IMR-90 (cell line): Measurements from ENCODE around the gene CLBA1. TPM values are rescaled to one million over a fixed set of nuclear protein-coding genes. Genes with fewer than 3 reads are reported as not detected.
A peak's percentile ranks its signal among the peaks of the same experiment; 100 is the strongest.

Experiments used
- ATAC-seq: fragments of 200-7000 bp; cut with Tn5 transposase; 2 replicates; pipeline ENCODE4 v1.9.1; 2020; ENCODE audit warnings: low read depth, mild to moderate bottlenecking, moderate library complexity
- BruUV-seq: library from RNA; stranded (reverse); fragments of 400-500 nt; replicated peaks from 2 replicates; lab custom pipeline; 2021; lab: Mats Ljungman, UMichigan
- CTCF ChIA-PET: fragments of 300-600 bp; formaldehyde crosslinking; extraction: SDS; loops from one replicate; lab custom pipeline; 2021; ENCODE audit warnings: antibody characterized with exemption; lab: Yijun Ruan, JAX
- POLR2A ChIA-PET: fragments of 300-600 bp; sonication (Branson Sonifier 250); formaldehyde crosslinking; loops from one replicate; lab custom pipeline; 2022; ENCODE audit warnings: antibody characterized with exemption; ENCODE audit not compliant: unreplicated experiment; lab: Charles Lee
- DNase-seq: peaks from one replicate; pipeline ENCODE4 v3.0.0; 2013
- H2AFZ ChIP-seq: replicated peaks from 2 replicates; pipeline ENCODE3; 2013; ENCODE audit warnings: low read length, mild to moderate bottlenecking; ENCODE audit not compliant: poor library complexity
- H2AK5ac ChIP-seq: 2 replicates; pipeline ENCODE4 v1.6.1; 2013; ENCODE audit warnings: low read depth, low read length, inconsistent platforms
- H2AK9ac ChIP-seq: replicated peaks from 2 replicates; pipeline ENCODE3; 2013; ENCODE audit warnings: mild to moderate bottlenecking, low read depth, low read length, moderate library complexity; ENCODE audit not compliant: poor library complexity
- H2BK120ac ChIP-seq: 2 replicates; pipeline ENCODE4 v1.6.1; 2013; ENCODE audit warnings: low read depth, low read length, inconsistent platforms
- H2BK15ac ChIP-seq: 3 replicates; pipeline ENCODE4 v1.6.1; 2013; ENCODE audit warnings: low read depth, low read length, inconsistent platforms
- H2BK20ac ChIP-seq: 2 replicates; pipeline ENCODE4 v1.6.1; 2013; ENCODE audit warnings: low read depth, mild to moderate bottlenecking, inconsistent platforms, low read length, moderate library complexity
- H2BK5ac ChIP-seq: 2 replicates; pipeline ENCODE4 v1.6.1; 2013; ENCODE audit warnings: mild to moderate bottlenecking, low read depth, low read length, inconsistent platforms; ENCODE audit not compliant: poor library complexity, severe bottlenecking
- H3K14ac ChIP-seq: replicated peaks from 2 replicates; pipeline ENCODE4 v1.6.1; 2013; ENCODE audit warnings: low read depth, low read length, inconsistent platforms
- H3K18ac ChIP-seq: 2 replicates; pipeline ENCODE4 v1.6.1; 2013; ENCODE audit warnings: low read depth, low read length, control low read depth
- H3K23ac ChIP-seq: 2 replicates; pipeline ENCODE4 v1.6.1; 2013; ENCODE audit warnings: low read depth, low read length, inconsistent platforms
- H3K27ac ChIP-seq: 2 replicates; pipeline ENCODE4 v1.5.1; 2013; ENCODE audit warnings: mild to moderate bottlenecking, control low read depth, low read length; ENCODE audit not compliant: insufficient read depth
- H3K27me3 ChIP-seq: 2 replicates; pipeline ENCODE4 v1.6.1; 2013; ENCODE audit warnings: low read length; ENCODE audit not compliant: control insufficient read depth, insufficient read depth
- H3K36me3 ChIP-seq: 2 replicates; pipeline ENCODE4 v1.6.1; 2013; ENCODE audit warnings: low read length, mixed read lengths; ENCODE audit not compliant: control insufficient read depth, insufficient read depth
- H3K4ac ChIP-seq: 2 replicates; pipeline ENCODE4 v1.6.1; 2013; ENCODE audit warnings: low read depth, low read length, inconsistent platforms
- H3K4me1 ChIP-seq: 2 replicates; pipeline ENCODE4 v1.6.1; 2013; ENCODE audit warnings: low read length, mixed read lengths; ENCODE audit not compliant: control insufficient read depth, insufficient read depth
- H3K4me2 ChIP-seq: 2 replicates; pipeline ENCODE4 v1.6.1; 2013; ENCODE audit warnings: low read depth, mild to moderate bottlenecking, control low read depth, low read length, moderate library complexity
- H3K4me3 ChIP-seq: 2 replicates; pipeline ENCODE4 v1.5.1; 2013; ENCODE audit warnings: low read depth, mild to moderate bottlenecking, control low read depth, low read length, moderate library complexity; ENCODE audit not compliant: insufficient read depth
- H3K56ac ChIP-seq: 2 replicates; pipeline ENCODE4 v1.6.1; 2013; ENCODE audit warnings: low read length, inconsistent platforms; ENCODE audit not compliant: insufficient read depth; ENCODE audit errors: extremely low read depth
- H3K79me1 ChIP-seq, 2 experiments: 2 replicates each; pipeline ENCODE4 v1.6.1; 2013; ENCODE audit warnings: low read length in 2 of 2, inconsistent platforms in 1 of 2, low read depth in 1 of 2
- H3K9ac ChIP-seq: 2 replicates; pipeline ENCODE4 v1.6.1; 2013; ENCODE audit warnings: low read depth, low read length, control low read depth
- H3K9me1 ChIP-seq: 2 replicates; pipeline ENCODE4 v1.6.1; 2013; ENCODE audit warnings: low read length, inconsistent platforms; ENCODE audit not compliant: insufficient read depth
- H3K9me3 ChIP-seq: 2 replicates; pipeline ENCODE4 v1.6.1; 2013; ENCODE audit warnings: low read length; ENCODE audit not compliant: control insufficient read depth, insufficient read depth
- H4K20me1 ChIP-seq: 2 replicates; pipeline ENCODE4 v1.6.1; 2013; ENCODE audit warnings: low read length, inconsistent platforms; ENCODE audit not compliant: insufficient read depth
- H4K5ac ChIP-seq: 2 replicates; pipeline ENCODE4 v1.6.1; 2013; ENCODE audit warnings: mild to moderate bottlenecking, low read depth, low read length, control low read depth
- H4K8ac ChIP-seq, 2 experiments: 2 replicates each; pipeline ENCODE4 v1.6.1; 2013; ENCODE audit warnings: low read depth in 2 of 2, low read length in 2 of 2, control low read depth in 1 of 2, inconsistent platforms in 1 of 2
- H4K91ac ChIP-seq: 2 replicates; pipeline ENCODE4 v1.6.1; 2013; ENCODE audit warnings: low read depth, low read length, inconsistent platforms; ENCODE audit not compliant: insufficient read depth
- CTCF ChIP-seq: conservative IDR thresholded peaks from 2 replicates; pipeline ENCODE4 v1.5.1; 2012; ENCODE audit warnings: mild to moderate bottlenecking, low read depth, low read length, improper control_type of control experiment
- MAZ ChIP-seq: IDR thresholded peaks from 2 replicates; pipeline ENCODE4 v1.6.1; 2012; ENCODE audit warnings: low read depth, mild to moderate bottlenecking, low read length, improper control_type of control experiment, moderate library complexity, borderline replicate concordance
- RAD21 ChIP-seq: IDR thresholded peaks from 2 replicates; pipeline ENCODE4 v1.6.1; 2012; ENCODE audit warnings: low read length, improper control_type of control experiment
- RFX5 ChIP-seq: IDR thresholded peaks from 2 replicates; pipeline ENCODE4 v1.8.0; 2012; ENCODE audit warnings: low read depth, mild to moderate bottlenecking, low read length, moderate library complexity
- WGBS, 2 experiments: methylation state at CpG; one replicate each; pipeline versions ENCODE4 v1.1.5 to v1.1.7; 2013; ENCODE audit warnings: missing lambda C conversion rate in 2 of 2; ENCODE audit not compliant: insufficient read length in 1 of 2; ENCODE audit errors: extremely low coverage in 2 of 2; 5-methylcytosine and 5-hydroxymethylcytosine counted together
- dilution Hi-C: fragments of 300-500 bp; cut with HindIII; formaldehyde crosslinking; loops from one replicate; pipeline ENCODE4 v1.14.3; 2018; ENCODE audit warnings: low sequenced_read_pairs; ENCODE audit not compliant: unreplicated experiment
- in situ Hi-C: fragments of 300-500 bp; cut with MboI; formaldehyde crosslinking; loops from 3 replicates; pipeline ENCODE4 v1.14.3; 2019; ENCODE audit warnings: low sequenced_read_pairs, inconsistent platforms, mixed read lengths
- intact Hi-C: fragments of 100-400 bp; cut with micrococcal nuclease; formaldehyde crosslinking; loops from 2 replicates; pipeline ENCODE4 v1.10.0; 2022
- polyA plus RNA-seq, 3 experiments: library from polyadenylated mRNA; depleted of rRNA; stranded (reverse); fragments of >200 nt; gene quantifications; 2 replicates each; pipeline ENCODE4 v1.2.3, GENCODE V29; 2012; ENCODE audit warnings: low replicate concordance in 1 of 3
- total RNA-seq: library from RNA; depleted of rRNA; stranded (reverse); fragments of >200 nt; gene quantifications from 2 replicates; pipeline ENCODE4 v1.2.3, GENCODE V29; 2012

CLBA1 gene
- total and polyA plus RNA-seq, 2 of the 4 experiments (the other 2 are of a cell fraction), result 2.7 to 6.2 TPM

DNA sequence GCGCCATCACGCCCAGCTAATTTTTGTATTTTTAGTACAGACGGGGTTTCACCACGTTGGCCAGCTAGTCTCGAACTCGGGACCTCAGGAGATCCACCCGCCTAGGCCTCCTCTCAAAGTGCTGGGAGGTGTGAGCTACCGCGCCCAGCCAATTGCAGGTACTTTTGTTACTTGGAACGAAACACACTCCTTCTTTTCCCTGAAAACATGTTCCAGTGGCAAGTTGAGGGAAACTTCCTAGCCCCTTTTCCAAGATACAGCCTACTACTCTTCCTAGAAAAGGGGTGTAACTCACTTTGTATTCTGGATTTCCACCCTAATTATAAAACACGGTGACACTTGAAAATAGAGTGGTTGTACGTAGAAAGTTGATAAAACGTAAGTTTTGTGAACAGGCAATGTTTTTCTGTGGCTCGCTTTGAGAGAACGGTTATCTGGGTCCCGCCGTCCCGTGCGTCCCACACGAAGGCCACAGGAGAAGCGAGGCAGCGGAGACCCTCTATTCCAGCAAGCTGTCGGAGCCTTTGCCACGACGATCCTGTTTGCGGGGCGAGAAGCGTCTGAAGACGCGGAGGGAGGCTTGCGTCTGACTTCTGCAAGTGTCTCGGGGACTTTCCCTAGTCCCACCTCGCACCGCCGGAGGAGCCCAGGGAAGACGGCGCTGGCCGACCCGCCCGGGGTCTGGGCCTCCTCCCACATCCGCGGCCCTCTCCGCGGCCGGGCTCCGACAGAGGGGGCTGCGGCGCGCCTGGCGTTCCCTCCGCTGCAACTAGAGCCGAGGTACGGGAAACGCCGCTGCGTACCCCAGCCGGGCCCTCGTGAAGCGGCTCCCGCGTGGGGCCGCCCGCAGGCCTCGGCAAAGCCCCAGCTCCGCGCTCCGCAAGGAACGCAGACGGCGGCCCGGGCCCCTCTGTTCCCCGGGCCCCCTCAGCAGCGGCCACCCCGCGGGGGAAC is 34.5 kb downstream of the CLBA1 start:
- Histone ChIP-seq H3K56ac (peak overlapping the region; percentile 84), H4K91ac (peak overlapping the region; percentile 48; the same call in 1 of the 2 replicates), H3K14ac (peak overlapping the region; percentile 81), H2BK20ac (no peak overlapping the region), H3K18ac (no peak overlapping the region), H3K4ac (peak overlapping the region; percentile 52), H3K4me3 (peak overlapping the region; percentile 91), H3K36me3 (no peaks in the 10 kb centered on the region), H3K79me1 (peaks cover 10 to 27% of the 10 kb centered on the region in 2 experiments; a peak in 3 of 4 replicates), H2BK5ac (peak overlapping the region; percentile 60), H2BK15ac (no peak overlapping the region), H2AK5ac (peak overlapping the region; percentile 42; the same call in 1 of the 2 replicates), H3K27me3 (no peaks in the 10 kb centered on the region), H3K4me2 (peak overlapping the region; percentile 96), H3K27ac (peak overlapping the region; percentile 89), H4K8ac (peak overlapping the region; percentile 61 to 67; a peak in 3 of 4 replicates), H3K9ac (peak overlapping the region; percentile 96), H4K5ac (peak overlapping the region; percentile 56), H2AK9ac (peak overlapping the region; percentile 89), H3K9me3 (no peaks in the 10 kb centered on the region), H3K9me1 (peaks cover 14% of the 10 kb centered on the region), H3K23ac (peak overlapping the region; percentile 85), H2BK120ac (no peak overlapping the region), H2AFZ (peak overlapping the region; percentile 89), H4K20me1 (peaks cover 37% of the 10 kb centered on the region), H3K4me1 (peaks cover 17% of the 10 kb centered on the region)
- in situ Hi-C loops (no loop called here), dilution Hi-C loops (no loop called here), intact Hi-C loops (loop anchor here (2.0 kb wide), 1 partner anchor 43 kb away; no protein-coding TSS in a partner anchor)
- CTCF ChIA-PET, result interaction anchor here (1.0 to 1.5 kb wide), 2 partner anchors 20 to 25 kb away, joined by 4 read pairs; no protein-coding TSS in a partner anchor
- no peak for TF ChIP-seq RFX5
- TF ChIP-seq MAZ, result peak; percentile 44; the same call in 1 of the 2 replicates
- peak; percentile 30; the same call in 1 of the 2 replicates for TF ChIP-seq CTCF
- peak; percentile 27 for TF ChIP-seq RAD21
- BruUV-seq, result no TSS peak
- 2% methylated on average over 27 of the region's 75 CpGs; no CpG with 5 or more reads in 1 of the 2 experiments for WGBS, 2 experiments
- DNase-seq (peak; percentile 49), ATAC-seq (peak; percentile 12)
- POLR2A ChIA-PET, result interaction anchor here (0.7 to 1.3 kb wide), 2 partner anchors 35 to 305 kb away, joined by 3 to 4 read pairs; partner anchors contain the start of gene CLBA1
